Endothelial cell (in vitro differentiated cells): ENCODE results near the gene SAT1. TPM values are rescaled to one million over a fixed set of nuclear protein-coding genes. Genes with fewer than 3 reads are reported as not detected.

Source experiments
- DNase-seq: peaks from one replicate; pipeline ENCODE4 v3.0.0; 2021; ENCODE audit warnings: low spot score
- H3K27ac Mint-ChIP-seq: one replicate; pipeline ENCODE4 v1.8.0; 2021; ENCODE audit warnings: mixed read lengths, inconsistent platforms; ENCODE audit not compliant: unreplicated experiment
- H3K27me3 Mint-ChIP-seq: one replicate; pipeline ENCODE4 v1.8.0; 2021; ENCODE audit warnings: mild to moderate bottlenecking, moderate library complexity, mixed read lengths, inconsistent platforms; ENCODE audit not compliant: unreplicated experiment
- H3K36me3 Mint-ChIP-seq: one replicate; pipeline ENCODE4 v1.8.0; 2021; ENCODE audit warnings: mild to moderate bottlenecking, low read depth, mixed read lengths, inconsistent platforms; ENCODE audit not compliant: unreplicated experiment
- H3K4me1 Mint-ChIP-seq: one replicate; pipeline ENCODE4 v1.8.0; 2021; ENCODE audit warnings: mild to moderate bottlenecking, mixed read lengths, inconsistent platforms; ENCODE audit not compliant: unreplicated experiment
- H3K4me3 Mint-ChIP-seq: one replicate; pipeline ENCODE4 v1.8.0; 2021; ENCODE audit warnings: mild to moderate bottlenecking, mixed read lengths, inconsistent platforms; ENCODE audit not compliant: unreplicated experiment
- H3K9me3 Mint-ChIP-seq: one replicate; pipeline ENCODE4 v1.8.0; 2021; ENCODE audit warnings: mixed read lengths, inconsistent platforms; ENCODE audit not compliant: unreplicated experiment
- CTCF ChIP-seq: fragments of 200-600 bp; sonication (generic); IDR thresholded peaks from one replicate; pipeline ENCODE4 v1.5.0; 2021; ENCODE audit warnings: antibody characterized with exemption; ENCODE audit not compliant: unreplicated experiment
- total RNA-seq: library from RNA; stranded (reverse); fragmentation: NEBNext Ultra II Directional; extraction: Animal tissue kit (Norgen Biotek cat#: 25700); gene quantifications from one replicate; pipeline ENCODE4 v1.2.1, GENCODE V29; 2021; ENCODE audit not compliant: unreplicated experiment

The SAT1 gene
- total RNA-seq, 1 donor from 2014 or later: 479 TPM

GRCh38 chrX:23826653-23827052 is 43.7 kb downstream of the SAT1 start:
- Mint-ChIP-seq H3K9me3 (no peaks in the 10 kb centered on the region), H3K36me3 (no peaks in the 10 kb centered on the region), H3K4me3 (no peak overlapping the region), H3K27me3 (no peaks in the 10 kb centered on the region), H3K27ac (no peak overlapping the region), H3K4me1 (peaks cover 9% of the 10 kb centered on the region)
- no peak for TF ChIP-seq CTCF
- DNase-seq: no peak

DNA sequence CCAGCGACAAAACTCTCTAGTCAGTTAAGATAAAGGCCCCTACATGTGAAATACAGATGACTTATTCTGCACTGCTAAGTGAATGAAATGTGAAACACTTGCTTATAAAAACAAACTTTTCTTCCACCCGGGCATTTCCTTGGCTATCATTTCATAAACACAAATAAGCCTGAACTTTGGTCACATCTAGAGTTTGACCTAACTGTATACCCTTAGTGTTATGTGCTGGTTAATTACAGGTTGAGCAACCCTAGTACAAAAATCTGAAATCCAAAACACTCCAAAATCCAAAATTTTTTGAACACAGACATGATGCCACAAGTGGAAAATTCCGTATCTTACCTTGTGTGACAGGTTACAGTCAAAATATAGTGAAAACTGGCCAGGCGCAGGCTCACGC is 45.9 kb downstream of the SAT1 start:
- TF ChIP-seq CTCF: no peak
- H3K4me1 Mint-ChIP-seq: peaks cover 9% of the 10 kb centered on the region
- no peaks in the 10 kb centered on the region for H3K9me3 Mint-ChIP-seq
- H3K27me3 Mint-ChIP-seq: no peaks in the 10 kb centered on the region
- H3K27ac Mint-ChIP-seq: no peak overlapping the region
- H3K36me3 Mint-ChIP-seq: no peaks in the 10 kb centered on the region
- DNase-seq: no peak
- no peak overlapping the region for H3K4me3 Mint-ChIP-seq

GRCh38 chrX:23832721-23833120 is 49.7 kb downstream of the SAT1 start:
- Mint-ChIP-seq H3K36me3 (no peaks in the 10 kb centered on the region), H3K27ac (no peak overlapping the region), H3K4me3 (no peak overlapping the region), H3K9me3 (no peaks in the 10 kb centered on the region), H3K27me3 (no peaks in the 10 kb centered on the region), H3K4me1 (peaks cover 8% of the 10 kb centered on the region)
- DNase-seq: no peak
- no peak for TF ChIP-seq CTCF

Other genes starting within 250 kb of the SAT1 start
- gene PRDX4, start 115.7 kb upstream of the SAT1 start, total RNA-seq: 74.6 TPM
- gene ACOT9, start 39.9 kb upstream of the SAT1 start, total RNA-seq: 99.1 TPM
- gene APOO, start 124.8 kb downstream of the SAT1 start, total RNA-seq: 18.3 TPM
- gene CXorf58, start 124.8 kb downstream of the SAT1 start, total RNA-seq: not detected
- 5.6 TPM for gene KLHL15, start 244.0 kb downstream of the SAT1 start, total RNA-seq